HCT116 (cell line): ENCODE data around the gene ADAMTSL2. TPM values are rescaled to one million over a fixed set of nuclear protein-coding genes. Genes with fewer than 3 reads are reported as not detected.

Source experiments
- ATAC-seq: fragments of 200-7000 bp; cut with Tn5 transposase; 2 replicates; pipeline ENCODE4 v1.9.1; 2020; ENCODE audit warnings: mild to moderate bottlenecking, moderate library complexity
- BruUV-seq: library from RNA; stranded (reverse); fragments of 400-500 nt; replicated peaks from 2 replicates; lab custom pipeline; 2021; lab: Mats Ljungman, UMichigan
- CTCF ChIA-PET: fragments of 300-600 bp; sonication (Branson Sonifier 250); formaldehyde crosslinking; loops from one replicate; lab custom pipeline; 2021; ENCODE audit warnings: antibody characterized with exemption; lab: Charles Lee
- POLR2A ChIA-PET: fragments of 300-600, 350-600 bp; sonication (Branson Sonifier 250); formaldehyde crosslinking; loops from one replicate; lab custom pipeline; 2021; ENCODE audit warnings: antibody characterized with exemption; lab: Charles Lee
- RAD21 ChIA-PET, 2 experiments: fragments of 300-600 bp; sonication (Branson Sonifier 250); formaldehyde crosslinking; loops; one replicate each; lab custom pipeline; 2023; ENCODE audit warnings: low total read pairs in 2 of 2; ENCODE audit not compliant: uncharacterized antibody in 2 of 2, unreplicated experiment in 2 of 2, low non-redundant PET in 1 of 2; lab: Charles Lee
- DNase-seq: peaks from one replicate; pipeline ENCODE4 v3.0.0-alpha.2; 2010; ENCODE audit warnings: low read depth, low spot score
- H2AFZ ChIP-seq: fragments of 200-600 bp; shearing (Covaris generic), sonication (generic); 2 replicates; pipeline ENCODE4 v1.6.1; 2017; ENCODE audit warnings: low read depth, mixed run types, mixed read lengths, antibody characterized with exemption, low read length; ENCODE audit not compliant: poor library complexity, severe bottlenecking
- H3K27ac ChIP-seq: 2 replicates; pipeline ENCODE4 v1.5.1; 2012; ENCODE audit warnings: low read depth, low read length
- H3K27me3 ChIP-seq: fragments of 200-600 bp; sonication (generic); 2 replicates; pipeline ENCODE4 v1.6.1; 2016; ENCODE audit warnings: mixed run types, low read length, mixed read lengths; ENCODE audit not compliant: insufficient read depth
- H3K36me3 ChIP-seq, 2 experiments: fragments of 200-500 bp in 1 of 2; fragments of 200-600 bp in 1 of 2; sonication (Bioruptor generic) in 1 of 2; sonication (generic) in 1 of 2; 2 replicates each; pipeline versions ENCODE4 v1.5.1 to v1.6.1; 2014 to 2016; ENCODE audit warnings: low read length in 2 of 2, inconsistent platforms in 1 of 2, mixed read lengths in 1 of 2, mixed run types in 1 of 2; ENCODE audit not compliant: insufficient read depth in 2 of 2, control insufficient read depth in 1 of 2
- H3K4me1 ChIP-seq, 2 experiments: fragments of 200-600 bp in 1 of 2; sonication (generic) in 1 of 2; 2 replicates each; pipeline versions ENCODE4 v1.5.1 to v1.6.1; 2012 to 2017; ENCODE audit warnings: low read length in 2 of 2, inconsistent platforms in 1 of 2, mild to moderate bottlenecking in 1 of 2, mixed read lengths in 1 of 2, mixed run types in 1 of 2, moderate library complexity in 1 of 2; ENCODE audit not compliant: insufficient read depth in 2 of 2, control insufficient read depth in 1 of 2
- H3K4me2 ChIP-seq: fragments of 200-600 bp; sonication (generic); 2 replicates; pipeline ENCODE4 v1.6.1; 2017; ENCODE audit warnings: mixed run types, low read length, mixed read lengths
- H3K4me3 ChIP-seq, 2 experiments: fragments of 200-600 bp in 1 of 2; sonication (generic) in 1 of 2; replicated peaks in 1 of 2; 2 replicates each; pipeline ENCODE4 v1.5.1; 2011 to 2016; ENCODE audit warnings: low read length in 2 of 2, control low read depth in 1 of 2, low read depth in 1 of 2, mild to moderate bottlenecking in 1 of 2, mixed read lengths in 1 of 2, mixed run types in 1 of 2
- H3K79me2 ChIP-seq: fragments of 200-600 bp; sonication (generic); 2 replicates; pipeline ENCODE4 v1.6.1; 2017; ENCODE audit warnings: mild to moderate bottlenecking, mixed run types, low read length, moderate library complexity, mixed read lengths; ENCODE audit not compliant: insufficient read depth
- H3K9ac ChIP-seq: fragments of 200-600 bp; sonication (generic); 2 replicates; pipeline ENCODE4 v1.6.1; 2016; ENCODE audit warnings: low read length, mixed read lengths
- H3K9me2 ChIP-seq: fragments of 200-600 bp; sonication (generic), shearing (Covaris generic); 2 replicates; pipeline ENCODE4 v1.6.1; 2017; ENCODE audit warnings: mixed run types, mild to moderate bottlenecking, moderate library complexity; ENCODE audit not compliant: insufficient read depth
- H3K9me3 ChIP-seq, 2 experiments: fragments of 200-500 bp in 1 of 2; fragments of 200-600 bp in 1 of 2; sonication (Bioruptor generic) in 1 of 2; sonication (generic) in 1 of 2; 2 replicates each; pipeline ENCODE4 v1.6.1; 2014 to 2017; ENCODE audit warnings: low read length in 2 of 2, mixed read lengths in 2 of 2, inconsistent platforms in 1 of 2, low read depth in 1 of 2, mild to moderate bottlenecking in 1 of 2, mixed run types in 1 of 2, moderate library complexity in 1 of 2; ENCODE audit not compliant: control insufficient read depth in 1 of 2, insufficient read depth in 1 of 2
- H4K20me1 ChIP-seq: fragments of 200-600 bp; sonication (generic), shearing (Covaris generic); 2 replicates; pipeline ENCODE4 v1.6.1; 2017; ENCODE audit warnings: mixed run types, mild to moderate bottlenecking, moderate library complexity; ENCODE audit not compliant: insufficient read depth
- CEBPB ChIP-seq: IDR thresholded peaks from 2 replicates; pipeline ENCODE4 v1.6.1; 2012; ENCODE audit warnings: low read depth
- EGR1 ChIP-seq: IDR thresholded peaks from 2 replicates; pipeline ENCODE4 v1.6.1; 2012; ENCODE audit warnings: low read depth
- ELF1 ChIP-seq: IDR thresholded peaks from 2 replicates; pipeline ENCODE4 v1.6.1; 2012; ENCODE audit warnings: low read depth, borderline replicate concordance
- EZH2 ChIP-seq: fragments of 200-600 bp; sonication (generic); IDR thresholded peaks from 2 replicates; pipeline ENCODE4 v1.6.1; 2017; ENCODE audit warnings: antibody characterized with exemption, mixed run types
- EZH2phosphoT487 ChIP-seq: fragments of 200-600 bp; IDR thresholded peaks from 2 replicates; pipeline ENCODE4 v1.6.1; 2018; ENCODE audit warnings: antibody characterized with exemption, borderline replicate concordance
- FOSL1 ChIP-seq: IDR thresholded peaks from 2 replicates; pipeline ENCODE4 v1.6.1; 2012; ENCODE audit warnings: low read depth
- MAX ChIP-seq: IDR thresholded peaks from 2 replicates; pipeline ENCODE4 v1.6.1; 2012
- POLR2A ChIP-seq: IDR thresholded peaks from 2 replicates; pipeline ENCODE4 v1.7.0; 2011; ENCODE audit warnings: borderline replicate concordance; ENCODE audit not compliant: insufficient read depth, insufficient read length; ENCODE audit errors: extremely low read depth
- POLR2AphosphoS5 ChIP-seq: IDR thresholded peaks from 2 replicates; pipeline ENCODE4 v1.6.1; 2011; ENCODE audit warnings: mild to moderate bottlenecking, low read depth, low read length, moderate library complexity
- RAD21 ChIP-seq: IDR thresholded peaks from 2 replicates; pipeline ENCODE4 v1.6.1; 2012; ENCODE audit warnings: low read depth, mild to moderate bottlenecking
- REST ChIP-seq: IDR thresholded peaks from 2 replicates; pipeline ENCODE4 v1.6.1; 2012; ENCODE audit warnings: low read depth
- SRF ChIP-seq: IDR thresholded peaks from 2 replicates; pipeline ENCODE4 v1.6.1; 2012; ENCODE audit warnings: low read depth
- TCF7L2 ChIP-seq: IDR thresholded peaks from 2 replicates; pipeline ENCODE4 v1.7.0; 2011; ENCODE audit warnings: borderline replicate concordance, inconsistent platforms; ENCODE audit not compliant: insufficient read depth, insufficient read length; ENCODE audit errors: extremely low read depth
- YY1 ChIP-seq: IDR thresholded peaks from 2 replicates; pipeline ENCODE4 v1.6.1; 2011; ENCODE audit warnings: low read length, low read depth, moderate library complexity, mild to moderate bottlenecking; ENCODE audit not compliant: insufficient replicate concordance; ENCODE audit errors: extremely low read depth
- ZBTB33 ChIP-seq: IDR thresholded peaks from 2 replicates; pipeline ENCODE4 v1.6.1; 2011; ENCODE audit warnings: mild to moderate bottlenecking, low read length, moderate library complexity; ENCODE audit not compliant: insufficient replicate concordance; ENCODE audit errors: extremely low read depth
- ZNF274 ChIP-seq: fragments of 200-500 bp; sonication (Bioruptor generic); IDR thresholded peaks from 2 replicates; pipeline ENCODE4 v1.6.1; 2014; ENCODE audit warnings: mild to moderate bottlenecking, low read depth, low read length, inconsistent platforms
- intact Hi-C: fragments of 100-400 bp; cut with micrococcal nuclease; formaldehyde crosslinking; loops from 2 replicates; pipeline ENCODE4 v1.10.0; 2022
- total RNA-seq: library from RNA; stranded (reverse); gene quantifications from one replicate; pipeline ENCODE4 v1.2.1, GENCODE V29; 2021; ENCODE audit not compliant: unreplicated experiment

The ADAMTSL2 gene
- total RNA-seq, 1 experiment from 2014 or later: not detected

GRCh38 chr9:133577737-133578112 is 43.2 kb downstream of the ADAMTSL2 start (continued):
- no peak for TF ChIP-seq MAX
- TF ChIP-seq SRF: no peak
- TF ChIP-seq POLR2A: no peak

- ChIA-PET POLR2A (no interaction called here), RAD21 (no interaction called here), CTCF (no interaction called here)
- intact Hi-C loops: no loop called here
- no peaks in the 10 kb centered on the region for H3K36me3 ChIP-seq
- no peak overlapping the region for H3K4me3 ChIP-seq
- no peaks in the 10 kb centered on the region for H4K20me1 ChIP-seq
- no peak overlapping the region for H2AFZ ChIP-seq
- no peak overlapping the region for H3K4me2 ChIP-seq
- H3K9me2 ChIP-seq: no peaks in the 10 kb centered on the region
- no peak overlapping the region for H3K9ac ChIP-seq
- no peaks in the 10 kb centered on the region for H3K9me3 ChIP-seq
- no TSS peak for BruUV-seq
- ATAC-seq: no peak
- no peak for DNase-seq
- H3K27me3 ChIP-seq: no peaks in the 10 kb centered on the region
- H3K27ac ChIP-seq: no peak overlapping the region
- no peaks in the 10 kb centered on the region for H3K79me2 ChIP-seq
- H3K4me1 ChIP-seq: no peaks in the 10 kb centered on the region
- TF ChIP-seq EGR1 (no peak), POLR2AphosphoS5 (no peak), YY1 (no peak), FOSL1 (no peak), SRF (no peak), EZH2 (no peak), ZBTB33 (no peak), REST (no peak), EZH2phosphoT487 (no peak), RAD21 (no peak), TCF7L2 (no peak), CEBPB (no peak), ELF1 (no peak), ZNF274 (no peak)
Measured at GRCh38 chr9:133578524-133579441, 44.3 kb downstream of the ADAMTSL2 start.
